ENCODE measurements around the gene IL21R.

DNA sequence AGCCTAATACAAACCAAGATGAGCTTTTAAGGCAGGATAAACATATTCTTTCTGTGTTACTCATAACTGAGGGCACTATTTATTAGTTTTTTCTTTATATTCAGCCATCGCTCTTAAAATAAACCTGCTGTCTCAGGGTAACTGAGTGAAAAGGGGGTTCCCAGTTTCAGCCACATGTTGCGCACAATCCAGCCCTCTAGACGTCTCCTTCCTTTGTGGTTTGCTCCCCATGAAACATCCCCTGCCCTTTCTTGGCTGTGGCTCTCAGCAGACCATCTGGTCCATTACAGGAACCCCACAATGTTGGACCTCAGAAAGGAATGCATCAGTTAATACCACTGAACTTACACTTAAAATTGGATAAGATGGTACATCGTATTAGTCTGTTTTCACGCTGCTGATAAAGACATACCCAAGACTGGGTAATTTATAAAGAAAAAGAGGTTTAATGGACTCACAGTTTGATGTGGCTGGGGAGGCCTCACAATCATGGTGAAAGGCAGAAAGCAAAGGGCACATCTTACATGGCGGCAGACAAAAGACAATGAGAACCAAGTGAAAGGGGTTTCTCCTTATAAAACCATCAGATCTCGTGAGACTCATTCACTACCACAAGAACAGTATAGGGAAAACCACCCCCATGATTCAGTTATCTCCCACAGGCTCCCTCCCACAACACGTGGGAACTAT is 12.6 kb upstream of the IL21R start:
- TF ChIP-seq POLR2A (IDR thresholded peaks at IDR 0.05; ENCODE audit: low read depth, low read length) (no peak), TAF1 (IDR thresholded peaks at IDR 0.05; ENCODE audit: low read depth, low read length) (no peak), POLR2AphosphoS5 (IDR thresholded peaks at IDR 0.05; ENCODE audit: low read depth, low read length) (no peak), POU2F2 (IDR thresholded peaks at IDR 0.05; ENCODE audit: low read depth, low read length) (0 out of 2 replicates have a peak, but pooled peaks have one; percentile 27), SPI1 (IDR thresholded peaks at IDR 0.05; ENCODE audit: low read depth, low read length) (0 out of 2 replicates have a peak, but pooled peaks have one; percentile 4), PAX5 (IDR thresholded peaks at IDR 0.05; ENCODE audit: insufficient read depth, low read length, severe bottlenecking) (no peak)

Measured in GM12891 (cell line).